Measurements from ENCODE around the gene CACNA2D2.

The CACNA2D2 gene

GRCh38 chr3:50416736-50417636 is 86.4 kb downstream of the CACNA2D2 start:
- no peaks in the 10 kb centered on the region for H3K4me1 ChIP-seq (ENCODE audit: control insufficient read depth, insufficient read depth, low read length)
- POLR2A ChIA-PET: interaction anchor here (1.0 kb wide), 1 partner anchor 80 kb away, joined by 3 read pairs; no protein-coding TSS in a partner anchor

GRCh38 chr3:50415816-50416215 is 87.6 kb downstream of the CACNA2D2 start:
- Histone ChIP-seq H3K27ac (ENCODE audit: extremely low read depth, low read depth, low read length) (no peak overlapping the region), H3K36me3 (ENCODE audit: control insufficient read depth in 2 of 2, insufficient read depth in 1 of 2, low read length in 2 of 2) (no peaks in the 10 kb centered on the region), H3K9me3 (ENCODE audit: control insufficient read depth, insufficient read depth, low read depth, low read length) (no peaks in the 10 kb centered on the region), H3K4me1 (ENCODE audit: control insufficient read depth, insufficient read depth, low read length) (no peaks in the 10 kb centered on the region), H3K4me3 (ENCODE audit: low read depth, low read length) (no peak overlapping the region)
- ChIA-PET CTCF (interaction anchor here (0.6 to 0.7 kb wide), 2 partner anchors 20 to 932 kb away, joined by 3 to 4 read pairs; no protein-coding TSS in a partner anchor), POLR2A (interaction anchor here (1.0 kb wide), 1 partner anchor 78 kb away, joined by 3 read pairs; no protein-coding TSS in a partner anchor)
- TF ChIP-seq ZNF701 (tag by site-specific recombination; IDR thresholded peaks at IDR 0.05) (no peak), ZNF549 (tag by site-specific recombination; IDR thresholded peaks at IDR 0.05) (no peak), ZXDB (tag by site-specific recombination; IDR thresholded peaks at IDR 0.05) (no peak), ZNF704 (tag by site-specific recombination; IDR thresholded peaks at IDR 0.05) (no peak), ZNF16 (tag by site-specific recombination; IDR thresholded peaks at IDR 0.05; ENCODE audit: low read depth) (no peak), FEZF1 (tag by site-specific recombination; IDR thresholded peaks at IDR 0.05) (no peak), ZNF311 (tag by site-specific recombination; IDR thresholded peaks at IDR 0.05; ENCODE audit: borderline replicate concordance) (no peak), HOXD13 (CRISPR knock-in tag; IDR thresholded peaks at IDR 0.05; ENCODE audit: borderline replicate concordance) (no peak)

More at GRCh38 chr3:50416736-50417636, 86.4 kb downstream of the CACNA2D2 start:
- no peaks in the 10 kb centered on the region for H3K9me3 ChIP-seq (ENCODE audit: control insufficient read depth, insufficient read depth, low read depth, low read length)
- CTCF ChIA-PET: interaction anchor here (0.6 to 0.7 kb wide), 2 partner anchors 19 to 933 kb away, joined by 3 to 4 read pairs; no protein-coding TSS in a partner anchor
- H3K27ac ChIP-seq (ENCODE audit: extremely low read depth, low read depth, low read length): no peak overlapping the region
- no peak overlapping the region for H3K4me3 ChIP-seq (ENCODE audit: low read depth, low read length)
- no peaks in the 10 kb centered on the region for H3K36me3 ChIP-seq (ENCODE audit: control insufficient read depth in 2 of 2, insufficient read depth in 1 of 2, low read length in 2 of 2)
- TF ChIP-seq ZNF23 (tag by site-specific recombination; IDR thresholded peaks at IDR 0.05; ENCODE audit: borderline replicate concordance) (no peak), ZSCAN18 (tag by site-specific recombination; IDR thresholded peaks at IDR 0.05) (no peak), ELK4 (IDR thresholded peaks at IDR 0.05; ENCODE audit: borderline replicate concordance, low read depth, low read length) (no peak), ZNF561 (tag by site-specific recombination; IDR thresholded peaks at IDR 0.05; ENCODE audit: borderline replicate concordance) (no peak), ZBTB26 (tag by site-specific recombination; optimal IDR thresholded peaks at IDR 0.05) (no peak), ZNF600 (tag by site-specific recombination; IDR thresholded peaks at IDR 0.05) (no peak), REST (tag by site-specific recombination; IDR thresholded peaks at IDR 0.05) (no peak), ZXDB (tag by site-specific recombination; IDR thresholded peaks at IDR 0.05) (no peak)

All from HEK293 (cell line).